H1 (cell line): ENCODE results near the gene NLRC5.

ENCODE experiments used
- ATF3 ChIP-seq: IDR thresholded peaks from 2 replicates; pipeline ENCODE4 v1.6.1; 2011; ENCODE audit warnings: low read depth, mild to moderate bottlenecking, low read length; ENCODE audit not compliant: insufficient read depth
- CTCF ChIP-seq, 3 experiments: IDR thresholded peaks; 1 replicate in 2 of 3; 2 replicates in 1 of 3; pipeline versions ENCODE4 v1.5.1 to v1.6.1; 2011; ENCODE audit warnings: low read length in 3 of 3, mild to moderate bottlenecking in 3 of 3, inconsistent platforms in 2 of 3, low read depth in 1 of 3, moderate library complexity in 1 of 3; ENCODE audit not compliant: insufficient read depth in 1 of 3; ENCODE audit errors: control extremely low read depth in 1 of 3
- E2F6 ChIP-seq: IDR thresholded peaks from 2 replicates; pipeline ENCODE4 v1.6.1; 2012; ENCODE audit warnings: inconsistent platforms
- POLR2AphosphoS5 ChIP-seq: IDR thresholded peaks from 2 replicates; pipeline ENCODE4 v1.6.1; 2011; ENCODE audit warnings: low read depth, low read length
- RAD21 ChIP-seq, 2 experiments: IDR thresholded peaks in 1 of 2; conservative IDR thresholded peaks in 1 of 2; 2 replicates each; pipeline ENCODE4 v1.6.1; 2011; ENCODE audit warnings: low read depth in 2 of 2, low read length in 2 of 2, improper control_type of control experiment in 1 of 2, inconsistent platforms in 1 of 2, mild to moderate bottlenecking in 1 of 2, moderate library complexity in 1 of 2
- SP2 ChIP-seq: IDR thresholded peaks from 2 replicates; pipeline ENCODE4 v1.6.1; 2012; ENCODE audit warnings: mild to moderate bottlenecking, low read length, inconsistent platforms
- TAF1 ChIP-seq: IDR thresholded peaks from 2 replicates; pipeline ENCODE4 v1.6.1; 2011; ENCODE audit warnings: mild to moderate bottlenecking, low read depth, low read length
- USF2 ChIP-seq: IDR thresholded peaks from 2 replicates; pipeline ENCODE4 v1.6.1; 2011; ENCODE audit warnings: low read length, improper control_type of control experiment

GRCh38 chr16:56994311-56994710 lies 5.0 kb downstream of the NLRC5 start:
- TF ChIP-seq CTCF (IDR thresholded peaks at IDR 0.05; ENCODE audit: control extremely low read depth in 1 of 3, insufficient read depth in 1 of 3, low read depth in 1 of 3, low read length in 3 of 3) (no peak), RAD21 (IDR thresholded peaks at IDR 0.05 in 1 of 2, conservative IDR thresholded peaks at IDR 0.05 in 1 of 2; ENCODE audit: low read depth in 2 of 2, low read length in 2 of 2) (no peak), USF2 (no peak), TAF1 (no peak), ATF3 (no peak), POLR2AphosphoS5 (no peak), E2F6 (no peak), SP2 (no peak)
